GM23338 (cell line): Measurements from ENCODE around the gene DDX41. TPM values are rescaled to one million over a fixed set of nuclear protein-coding genes. Genes with fewer than 3 reads are reported as not detected.
A peak's percentile ranks its signal among the peaks of the same experiment; 100 is the strongest.

Experiments
- ATAC-seq: fragments of 200-7000 bp; cut with Tn5 transposase; 3 replicates; pipeline ENCODE4 v1.9.1; 2020
- DNase-seq: peaks from one replicate; pipeline ENCODE4 v3.0.0-alpha.2; 2015; ENCODE audit warnings: low spot score
- H2AFZ ChIP-seq: fragments of 200-600 bp; sonication (generic); 2 replicates; pipeline ENCODE4 v1.8.0; 2016; ENCODE audit warnings: antibody characterized with exemption, mild to moderate bottlenecking, moderate library complexity
- H3F3A ChIP-seq: fragments of 200-600 bp; sonication (generic); replicated peaks from 2 replicates; pipeline ENCODE4 v1.8.0; 2017; ENCODE audit warnings: antibody characterized with exemption, mixed run types, low read depth
- H3K27ac ChIP-seq: fragments of 200-600 bp; sonication (generic); 2 replicates; pipeline ENCODE4 v1.6.1; 2016; ENCODE audit warnings: low read depth
- H3K27me3 ChIP-seq: fragments of 200-600 bp; sonication (generic); 2 replicates; pipeline ENCODE4 v1.8.0; 2016; ENCODE audit warnings: mild to moderate bottlenecking, mixed run types, moderate library complexity; ENCODE audit not compliant: insufficient read depth
- H3K36me3 ChIP-seq: fragments of 200-600 bp; sonication (generic); 2 replicates; pipeline ENCODE4 v1.8.0; 2016; ENCODE audit warnings: mild to moderate bottlenecking; ENCODE audit not compliant: insufficient read depth
- H3K4me1 ChIP-seq: fragments of 200-600 bp; sonication (generic); 2 replicates; pipeline ENCODE4 v1.8.0; 2016; ENCODE audit warnings: mild to moderate bottlenecking, moderate library complexity; ENCODE audit not compliant: insufficient read depth
- H3K4me2 ChIP-seq: fragments of 200-600 bp; sonication (generic); 2 replicates; pipeline ENCODE4 v1.7.1; 2017; ENCODE audit warnings: mixed run types
- H3K4me3 ChIP-seq: fragments of 200-600 bp; sonication (generic); 2 replicates; pipeline ENCODE4 v1.6.1; 2016; ENCODE audit warnings: mixed run types
- H3K79me2 ChIP-seq: fragments of 200-600 bp; sonication (generic); replicated peaks from 2 replicates; pipeline ENCODE4 v1.8.0; 2017; ENCODE audit warnings: mild to moderate bottlenecking; ENCODE audit not compliant: insufficient read depth
- H3K9me2 ChIP-seq: fragments of 200-600 bp; sonication (generic); 2 replicates; pipeline ENCODE4 v1.8.0; 2017; ENCODE audit not compliant: insufficient read depth
- H4K20me1 ChIP-seq: fragments of 200-600 bp; sonication (generic); replicated peaks from 2 replicates; pipeline ENCODE4 v1.8.0; 2017; ENCODE audit warnings: mild to moderate bottlenecking; ENCODE audit not compliant: insufficient read depth
- H3K27ac Mint-ChIP-seq: 2 replicates; pipeline ENCODE4 v1.8.0; 2020; ENCODE audit warnings: inconsistent platforms, mild to moderate bottlenecking, moderate library complexity, mixed read lengths
- H3K27me3 Mint-ChIP-seq: 3 replicates; pipeline ENCODE4 v1.8.0; 2022; ENCODE audit warnings: low read depth, mild to moderate bottlenecking, moderate library complexity, mixed read lengths, inconsistent platforms; ENCODE audit not compliant: insufficient read depth, poor library complexity
- H3K36me3 Mint-ChIP-seq: 3 replicates; pipeline ENCODE4 v1.8.0; 2021; ENCODE audit warnings: low read depth, mild to moderate bottlenecking, inconsistent platforms, moderate library complexity, mixed read lengths
- H3K4me1 Mint-ChIP-seq: 3 replicates; pipeline ENCODE4 v1.8.0; 2020; ENCODE audit warnings: mild to moderate bottlenecking, inconsistent platforms, mixed read lengths
- H3K4me3 Mint-ChIP-seq: 3 replicates; pipeline ENCODE4 v1.8.0; 2021; ENCODE audit warnings: moderate library complexity, mild to moderate bottlenecking, inconsistent platforms, mixed read lengths
- H3K9me3 Mint-ChIP-seq: 3 replicates; pipeline ENCODE4 v1.8.0; 2020; ENCODE audit warnings: moderate library complexity, mild to moderate bottlenecking, inconsistent platforms, mixed read lengths
- CTCF ChIP-seq, 2 experiments: fragments of 200-600 bp in 1 of 2; sonication (generic) in 1 of 2; conservative IDR thresholded peaks; 2 replicates each; pipeline versions ENCODE4 v1.5.1 to v1.6.1; 2016 to 2017; ENCODE audit warnings: antibody characterized with exemption in 2 of 2, low read depth in 2 of 2, mild to moderate bottlenecking in 2 of 2, moderate library complexity in 1 of 2
- ETS1 ChIP-seq: IDR thresholded peaks from 2 replicates; pipeline ENCODE4 v1.6.1; 2016; ENCODE audit warnings: antibody characterized with exemption
- EZH2 ChIP-seq: fragments of 200-600 bp; sonication (generic); IDR thresholded peaks from one replicate; pipeline ENCODE4 v1.8.0; 2017; ENCODE audit warnings: antibody characterized with exemption, mild to moderate bottlenecking, low read depth; ENCODE audit not compliant: unreplicated experiment
- EZH2phosphoT487 ChIP-seq: fragments of 200-600 bp; sonication (generic); IDR thresholded peaks from one replicate; pipeline ENCODE4 v1.8.1; 2018; ENCODE audit warnings: antibody characterized with exemption; ENCODE audit not compliant: unreplicated experiment
- JUNB ChIP-seq: IDR thresholded peaks from one replicate; pipeline ENCODE4 v1.6.1; 2016; ENCODE audit warnings: antibody characterized with exemption; ENCODE audit not compliant: unreplicated experiment
- POLR2AphosphoS5 ChIP-seq: IDR thresholded peaks from 2 replicates; pipeline ENCODE4 v1.6.1; 2016; ENCODE audit warnings: antibody characterized with exemption, low read depth
- STAT1 ChIP-seq: IDR thresholded peaks from one replicate; pipeline ENCODE4 v1.6.1; 2016; ENCODE audit warnings: antibody characterized with exemption; ENCODE audit not compliant: unreplicated experiment
- polyA plus RNA-seq: library from polyadenylated mRNA; unstranded; fragments of >200 nt; fragmentation: Nextera tagmentation; extraction: Ambion mirVana; gene quantifications from 2 replicates; pipeline ENCODE4 v1.2.1, GENCODE V29; 2016
- total RNA-seq: library from RNA; depleted of rRNA; stranded (reverse); fragments of >200 nt; shearing (Covaris generic); gene quantifications from 2 replicates; pipeline ENCODE4 v1.2.3, GENCODE V29; 2014

The DDX41 gene
- total and polyA plus RNA-seq, 2 experiments from 2014 or later = 67.1 to 139 TPM

- peaks cover 15% of the 10 kb centered on the region for H3K4me1 ChIP-seq
- H3F3A ChIP-seq = peaks cover 5% of the 10 kb centered on the region; the same call in 1 of the 2 replicates
- Mint-ChIP-seq H3K36me3 (peaks cover 41% of the 10 kb centered on the region), H3K27ac (0 out of 2 replicates have a peak overlapping the region, but pooled peaks have one; percentile 41), H3K4me1 (peaks cover 25% of the 10 kb centered on the region), H3K27me3 (peaks cover 18% of the 10 kb centered on the region), H3K4me3 (no peak overlapping the region), H3K9me3 (peaks cover 2% of the 10 kb centered on the region; the same call in 1 of the 3 replicates)
- no peaks in the 10 kb centered on the region for H3K27me3 ChIP-seq
- H3K4me3 ChIP-seq = no peak overlapping the region
- H3K9me2 ChIP-seq = no peaks in the 10 kb centered on the region
- TF ChIP-seq EZH2phosphoT487 (no peak), EZH2 (no peak)
- H4K20me1 ChIP-seq = no peaks in the 10 kb centered on the region; the same call in 1 of the 2 replicates
- no peaks in the 10 kb centered on the region for H3K36me3 ChIP-seq
- no peak overlapping the region for H3K4me2 ChIP-seq
- no peak overlapping the region for H3K27ac ChIP-seq
- no peaks in the 10 kb centered on the region for H3K79me2 ChIP-seq
- no peak for DNase-seq
- H2AFZ ChIP-seq = no peak overlapping the region
- no peak for ATAC-seq
These were observed 9.1 kb downstream of the DDX41 start for GRCh38 chr5:177507596-177508220.

- TF ChIP-seq CTCF (conservative IDR thresholded peaks at IDR 0.05; ENCODE audit: low read depth in 2 of 2) (peak; percentile 42), JUNB (no peak), EZH2 (no peak)
- Histone ChIP-seq H4K20me1 (no peaks in the 10 kb centered on the region; the same call in 1 of the 2 replicates), H3K27me3 (no peaks in the 10 kb centered on the region), H3K27ac (no peak overlapping the region), H3K9me2 (no peaks in the 10 kb centered on the region), H2AFZ (no peak overlapping the region), H3K4me1 (peaks cover 15% of the 10 kb centered on the region), H3K4me3 (no peak overlapping the region), H3K79me2 (no peaks in the 10 kb centered on the region), H3F3A (peaks cover 5% of the 10 kb centered on the region; the same call in 1 of the 2 replicates), H3K36me3 (no peaks in the 10 kb centered on the region), H3K4me2 (no peak overlapping the region)
- Mint-ChIP-seq H3K27ac (no peak overlapping the region; the same call in 1 of the 2 replicates), H3K4me1 (peaks cover 29% of the 10 kb centered on the region), H3K4me3 (no peak overlapping the region), H3K9me3 (peaks cover 2% of the 10 kb centered on the region; the same call in 1 of the 3 replicates), H3K36me3 (peaks cover 36% of the 10 kb centered on the region), H3K27me3 (peaks cover 18% of the 10 kb centered on the region)
- peak; percentile 55 for DNase-seq
- no peak for ATAC-seq
These were observed 9.6 kb downstream of the DDX41 start for GRCh38 chr5:177507165-177507564.

- no peak overlapping the region for H3K4me3 Mint-ChIP-seq
- Histone ChIP-seq H3F3A (peaks cover 11% of the 10 kb centered on the region), H3K27ac (no peak overlapping the region), H3K4me3 (no peak overlapping the region), H2AFZ (no peak overlapping the region), H4K20me1 (no peaks in the 10 kb centered on the region; the same call in 1 of the 2 replicates), H3K4me2 (no peak overlapping the region), H3K27me3 (0 out of 2 replicates have a peak, but pooled peaks cover 3% of the 10 kb centered on the region), H3K4me1 (peaks cover 24% of the 10 kb centered on the region), H3K36me3 (no peaks in the 10 kb centered on the region), H3K9me2 (no peaks in the 10 kb centered on the region), H3K79me2 (no peaks in the 10 kb centered on the region)
- H3K4me1 Mint-ChIP-seq = peaks cover 33% of the 10 kb centered on the region
- H3K27ac Mint-ChIP-seq = no peak overlapping the region
- DNase-seq = no peak
- peaks cover 19% of the 10 kb centered on the region for H3K36me3 Mint-ChIP-seq
- peaks cover 2% of the 10 kb centered on the region; the same call in 1 of the 3 replicates for H3K9me3 Mint-ChIP-seq
- ATAC-seq = no peak
- peaks cover 21% of the 10 kb centered on the region for H3K27me3 Mint-ChIP-seq
- TF ChIP-seq EZH2phosphoT487 (no peak), STAT1 (no peak), ETS1 (no peak), POLR2AphosphoS5 (no peak)
These were observed 11.7 kb downstream of the DDX41 start for GRCh38 chr5:177505075-177505474.
